B cell (primary cell): ENCODE results near the gene LSM7.

ENCODE experiments used
- EZH2 ChIP-seq: IDR thresholded peaks from 2 replicates; pipeline ENCODE4 v1.6.1; 2012; ENCODE audit warnings: borderline replicate concordance, low read depth, mild to moderate bottlenecking, moderate library complexity, low read length; ENCODE audit not compliant: insufficient read depth, poor library complexity, severe bottlenecking
- TF ChIP-seq, protein P1 (sequence below): fragments of 200-600 bp; IDR thresholded peaks from one replicate; pipeline ENCODE4 v1.8.0; 2022; ENCODE audit warnings: antibody characterized with exemption, mild to moderate bottlenecking

DNA sequence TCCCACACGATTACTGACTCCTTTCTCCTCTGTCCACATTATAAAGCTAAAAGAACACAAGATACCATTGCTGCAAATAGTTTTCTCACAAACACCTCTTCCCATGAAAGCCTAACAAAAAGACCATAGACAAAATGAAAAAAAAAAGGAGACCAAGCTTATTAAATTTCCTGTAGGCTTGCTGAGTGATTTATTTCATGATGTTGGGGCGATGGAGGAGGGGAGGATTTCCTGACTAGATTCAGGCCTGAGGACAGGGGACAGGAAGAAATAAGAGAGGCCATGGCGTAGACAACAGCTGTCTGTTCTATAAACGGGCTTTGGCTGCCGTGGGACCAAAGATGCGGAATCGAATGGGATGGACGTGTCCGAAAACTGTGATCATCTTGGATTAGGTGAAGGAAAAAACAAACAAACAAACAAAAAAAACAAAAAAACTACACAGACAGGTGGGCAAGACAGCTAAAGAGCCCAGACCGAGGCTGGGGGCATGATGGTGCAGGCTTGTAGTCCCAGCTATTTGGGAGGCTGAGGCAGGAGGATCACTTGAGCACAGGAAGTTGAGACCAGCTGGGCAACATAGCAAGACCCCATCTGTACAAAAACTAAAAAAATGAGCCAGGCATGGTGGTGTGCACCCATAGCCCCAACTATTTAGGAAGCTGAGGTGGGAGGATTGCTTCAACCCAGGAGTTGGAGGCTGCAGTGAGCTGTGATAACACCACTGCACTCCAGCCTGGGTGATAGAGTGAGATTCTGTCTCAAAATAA lies 37.0 kb upstream of the LSM7 start:
- TF ChIP-seq, protein P1, sequence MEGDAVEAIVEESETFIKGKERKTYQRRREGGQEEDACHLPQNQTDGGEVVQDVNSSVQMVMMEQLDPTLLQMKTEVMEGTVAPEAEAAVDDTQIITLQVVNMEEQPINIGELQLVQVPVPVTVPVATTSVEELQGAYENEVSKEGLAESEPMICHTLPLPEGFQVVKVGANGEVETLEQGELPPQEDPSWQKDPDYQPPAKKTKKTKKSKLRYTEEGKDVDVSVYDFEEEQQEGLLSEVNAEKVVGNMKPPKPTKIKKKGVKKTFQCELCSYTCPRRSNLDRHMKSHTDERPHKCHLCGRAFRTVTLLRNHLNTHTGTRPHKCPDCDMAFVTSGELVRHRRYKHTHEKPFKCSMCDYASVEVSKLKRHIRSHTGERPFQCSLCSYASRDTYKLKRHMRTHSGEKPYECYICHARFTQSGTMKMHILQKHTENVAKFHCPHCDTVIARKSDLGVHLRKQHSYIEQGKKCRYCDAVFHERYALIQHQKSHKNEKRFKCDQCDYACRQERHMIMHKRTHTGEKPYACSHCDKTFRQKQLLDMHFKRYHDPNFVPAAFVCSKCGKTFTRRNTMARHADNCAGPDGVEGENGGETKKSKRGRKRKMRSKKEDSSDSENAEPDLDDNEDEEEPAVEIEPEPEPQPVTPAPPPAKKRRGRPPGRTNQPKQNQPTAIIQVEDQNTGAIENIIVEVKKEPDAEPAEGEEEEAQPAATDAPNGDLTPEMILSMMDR: no peak
- no peak for TF ChIP-seq EZH2
